OCI-LY7 (cell line): ENCODE results near the gene PTCH1.

Experiments used
- EZH2phosphoT487 ChIP-seq: fragments of 200-600 bp; sonication (generic); IDR thresholded peaks from 2 replicates; pipeline ENCODE4 v1.6.1; 2018; ENCODE audit warnings: low read depth, borderline replicate concordance, mild to moderate bottlenecking, mixed run types, antibody characterized with exemption, low read length, moderate library complexity, mixed read lengths
- TF ChIP-seq, protein P1 (sequence below): fragments of 200-600 bp; sonication (generic); conservative IDR thresholded peaks from 2 replicates; pipeline ENCODE4 v1.5.1; 2014; ENCODE audit warnings: mild to moderate bottlenecking, antibody characterized with exemption, low read length, moderate library complexity, mixed read lengths

DNA sequence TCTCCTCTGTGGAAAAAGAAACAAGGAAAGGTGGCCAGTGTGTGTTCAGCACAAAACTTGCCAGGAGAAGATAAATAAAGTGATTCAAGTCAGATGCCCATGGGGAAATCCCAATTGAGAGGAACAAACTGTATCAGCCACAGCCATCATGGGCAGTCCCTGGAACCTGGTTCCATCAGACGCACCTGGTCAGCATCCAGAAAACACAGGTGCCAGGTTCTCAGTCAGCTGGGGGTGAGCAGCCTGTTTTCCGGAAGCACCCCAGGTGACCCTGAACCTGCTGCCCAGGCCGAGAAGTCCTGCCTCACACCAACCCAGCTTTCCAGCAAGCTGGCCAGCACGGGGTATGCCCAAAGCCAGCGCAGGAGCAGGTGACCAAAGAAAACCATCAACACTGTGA is 30.5 kb downstream of the PTCH1 start:
- TF ChIP-seq, protein P1, sequence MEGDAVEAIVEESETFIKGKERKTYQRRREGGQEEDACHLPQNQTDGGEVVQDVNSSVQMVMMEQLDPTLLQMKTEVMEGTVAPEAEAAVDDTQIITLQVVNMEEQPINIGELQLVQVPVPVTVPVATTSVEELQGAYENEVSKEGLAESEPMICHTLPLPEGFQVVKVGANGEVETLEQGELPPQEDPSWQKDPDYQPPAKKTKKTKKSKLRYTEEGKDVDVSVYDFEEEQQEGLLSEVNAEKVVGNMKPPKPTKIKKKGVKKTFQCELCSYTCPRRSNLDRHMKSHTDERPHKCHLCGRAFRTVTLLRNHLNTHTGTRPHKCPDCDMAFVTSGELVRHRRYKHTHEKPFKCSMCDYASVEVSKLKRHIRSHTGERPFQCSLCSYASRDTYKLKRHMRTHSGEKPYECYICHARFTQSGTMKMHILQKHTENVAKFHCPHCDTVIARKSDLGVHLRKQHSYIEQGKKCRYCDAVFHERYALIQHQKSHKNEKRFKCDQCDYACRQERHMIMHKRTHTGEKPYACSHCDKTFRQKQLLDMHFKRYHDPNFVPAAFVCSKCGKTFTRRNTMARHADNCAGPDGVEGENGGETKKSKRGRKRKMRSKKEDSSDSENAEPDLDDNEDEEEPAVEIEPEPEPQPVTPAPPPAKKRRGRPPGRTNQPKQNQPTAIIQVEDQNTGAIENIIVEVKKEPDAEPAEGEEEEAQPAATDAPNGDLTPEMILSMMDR = no peak
- TF ChIP-seq EZH2phosphoT487 = no peak
